Measurements from ENCODE around the gene GMPPA.

Gene GMPPA

GRCh38 chr2:219506802-219507526 is 8.3 kb downstream of the GMPPA start:
- no peak for DNase-seq

DNA sequence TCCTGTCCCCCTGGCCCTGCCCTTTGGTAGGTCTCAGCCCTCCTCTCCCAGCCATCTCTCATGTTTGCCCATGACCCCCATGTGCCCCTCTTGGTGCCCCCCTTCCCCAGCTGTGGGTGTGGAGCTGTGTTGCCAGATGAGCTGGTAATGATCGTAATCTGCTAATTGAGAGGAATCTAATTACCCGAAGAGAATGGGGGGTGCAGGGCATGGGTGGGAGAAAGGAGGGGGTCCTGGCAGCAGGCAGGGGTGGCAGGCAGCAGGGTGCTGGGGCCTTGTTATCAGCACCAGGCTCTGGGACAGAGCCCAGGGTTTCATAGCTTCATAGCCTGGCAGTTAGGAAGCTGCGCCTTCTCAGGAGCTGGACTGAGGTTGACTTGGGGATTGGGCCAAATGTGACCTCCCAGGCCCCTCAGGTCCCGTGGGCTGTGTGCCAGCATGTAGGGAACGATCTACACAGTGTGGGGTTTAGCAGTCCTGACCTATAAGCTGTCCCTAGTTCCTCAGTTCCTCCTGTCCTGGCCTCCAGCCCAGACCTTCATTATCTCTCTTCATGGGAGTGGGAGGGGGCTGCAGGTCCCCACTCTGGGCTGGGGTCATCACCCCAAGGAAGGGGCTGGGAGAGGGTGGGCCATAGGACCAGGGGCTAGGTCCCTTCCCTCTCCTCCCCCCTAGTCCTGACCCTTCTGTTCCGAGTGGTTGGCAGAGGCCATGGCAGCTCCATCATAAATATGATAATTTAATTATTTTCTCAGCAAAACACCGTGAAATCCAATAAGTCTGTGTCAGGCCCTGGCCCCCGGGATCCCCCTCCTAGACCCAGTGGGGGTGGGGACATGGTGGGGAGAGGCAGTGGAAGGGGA is 9.1 kb downstream of the GMPPA start:
- no peak for DNase-seq

GRCh38 chr2:219508444-219508734 is 9.7 kb downstream of the GMPPA start:
- DNase-seq = no peak

- DNase-seq = no peak
Observed at GRCh38 chr2:219508971-219509779, 10.5 kb downstream of the GMPPA start.

GRCh38 chr2:219509780-219510511 is 11.3 kb downstream of the GMPPA start:
- peak; percentile 35 to 41 for DNase-seq

DNA sequence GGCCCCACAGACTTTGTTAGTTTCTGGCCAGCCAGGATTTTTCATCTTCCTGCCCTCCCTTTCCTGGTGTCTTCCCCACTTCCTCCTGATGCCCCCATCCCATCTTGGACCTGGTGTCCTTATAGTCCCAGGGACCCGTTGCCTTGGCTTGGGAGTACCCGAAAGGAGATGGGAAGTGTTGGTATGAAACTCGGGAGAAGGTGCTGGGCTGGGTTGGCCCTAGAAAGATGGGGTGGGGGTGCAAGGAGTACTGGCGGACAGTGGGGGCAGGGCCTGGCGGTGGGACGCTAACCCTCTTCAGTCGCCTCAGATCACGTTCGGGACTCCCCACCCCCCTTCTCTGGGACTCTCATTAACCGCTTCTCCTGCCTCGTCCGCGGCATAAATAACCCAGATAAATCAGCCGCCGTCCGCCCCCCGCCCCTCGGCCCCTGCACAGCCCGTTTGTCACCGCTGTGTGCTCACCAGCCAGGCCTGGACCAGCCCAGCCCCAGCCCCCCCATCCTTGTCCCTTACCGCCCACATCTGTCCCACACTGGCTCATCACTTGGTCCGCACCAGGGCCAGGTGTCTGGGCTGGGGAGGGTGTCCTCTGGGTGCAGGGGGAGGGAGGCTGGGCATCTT is 11.9 kb downstream of the GMPPA start:
- DNase-seq = no peak

DNA sequence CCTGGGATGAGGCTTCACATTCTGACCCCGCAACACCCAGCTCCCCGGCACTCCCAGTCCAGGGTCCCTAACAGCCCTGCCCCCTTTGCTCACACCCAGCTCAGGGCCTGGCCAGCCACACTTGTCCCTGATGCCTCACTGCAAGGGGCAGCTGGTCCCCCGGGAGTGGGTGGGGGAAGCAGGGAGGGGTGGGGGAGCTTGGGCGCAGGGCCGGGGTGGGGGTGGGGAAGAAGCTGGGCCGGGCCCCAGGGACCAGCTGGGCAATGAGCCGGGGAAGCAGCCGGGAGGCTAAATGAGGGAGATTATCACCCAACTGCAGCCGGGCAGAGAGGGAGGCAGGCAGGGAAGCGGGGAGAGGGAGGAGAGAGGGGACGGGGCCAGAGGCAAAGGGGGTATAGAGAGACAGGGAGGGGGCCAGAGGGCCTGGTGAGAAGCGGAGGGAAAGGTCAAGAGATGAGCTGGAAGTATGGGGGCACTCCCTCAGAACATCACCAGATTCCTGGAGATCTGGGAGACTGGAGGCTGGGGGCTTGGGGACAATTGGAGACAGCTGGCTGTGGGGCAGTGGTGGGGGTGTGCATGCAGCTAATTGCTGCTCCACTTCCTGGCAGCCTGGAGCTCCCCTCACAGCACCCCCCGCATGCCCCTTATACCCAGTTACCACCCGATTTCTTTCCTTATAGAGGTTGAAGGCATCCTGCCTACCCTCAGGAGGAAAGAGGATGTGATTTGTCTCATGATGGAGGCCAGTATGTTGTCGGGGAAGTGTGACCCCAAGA is 13.0 kb downstream of the GMPPA start:
- no peak for DNase-seq

- DNase-seq = no peak
Observed at GRCh38 chr2:219512524-219513216, 14.0 kb downstream of the GMPPA start.

DNA sequence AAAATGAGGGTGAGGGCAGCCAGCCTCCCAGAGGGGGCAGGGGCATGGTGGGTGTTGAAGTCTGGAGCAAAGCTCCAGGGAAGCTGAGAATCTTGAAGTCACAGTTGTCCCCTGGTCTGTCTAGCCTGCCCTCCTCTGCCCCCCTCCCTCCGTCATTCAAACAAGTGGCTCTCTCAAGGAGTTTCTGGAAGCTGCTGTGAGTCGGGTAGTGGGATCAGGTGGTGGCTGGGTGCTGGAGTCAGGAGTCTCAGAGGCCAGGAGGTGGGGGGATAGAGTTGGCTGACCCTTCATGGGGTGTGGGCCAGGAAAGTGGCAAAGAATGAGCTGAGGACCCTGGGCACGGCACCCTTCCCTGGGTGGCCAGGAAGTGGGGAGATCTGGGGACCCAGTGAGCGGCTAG is 15.1 kb downstream of the GMPPA start:
- DNase-seq = no peak

DNA sequence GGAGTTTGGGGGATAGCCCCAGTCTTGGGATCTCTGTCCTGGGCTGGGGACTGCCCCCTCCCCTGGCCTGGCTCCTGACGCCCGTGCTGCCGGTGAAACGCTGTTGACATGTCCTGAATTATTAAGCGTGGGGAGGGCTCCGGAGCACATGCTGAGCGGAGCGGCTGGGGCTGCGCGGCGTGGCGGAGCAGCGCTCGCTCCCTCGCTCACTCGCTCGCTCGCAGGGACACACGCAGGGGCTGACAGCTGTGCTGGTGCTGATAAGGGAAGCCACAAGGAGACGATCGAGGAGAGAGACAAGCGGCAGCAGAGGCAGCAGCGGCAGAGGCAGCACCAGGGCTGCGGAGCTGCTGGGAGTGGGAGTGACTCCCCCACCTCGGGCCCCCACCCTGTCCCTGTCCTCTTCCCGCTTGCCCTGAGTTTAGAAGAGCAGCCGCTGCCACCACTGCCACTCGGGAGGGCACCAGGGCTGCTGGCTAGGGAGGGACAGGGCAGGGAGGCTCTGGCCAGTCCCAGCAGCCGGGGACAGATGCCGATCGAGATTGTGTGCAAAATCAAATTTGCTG is 15.6 kb downstream of the GMPPA start, which contains the start of gene ASIC4:
TSS of gene ASIC4 (plus strand) at position 287 of the 566 bp plus-strand sequence. CDS start at position 530, 243 bp downstream.
- no peak for DNase-seq

GRCh38 chr2:219514836-219515235 is 16.1 kb downstream of the GMPPA start:
- no peak for DNase-seq

DNA sequence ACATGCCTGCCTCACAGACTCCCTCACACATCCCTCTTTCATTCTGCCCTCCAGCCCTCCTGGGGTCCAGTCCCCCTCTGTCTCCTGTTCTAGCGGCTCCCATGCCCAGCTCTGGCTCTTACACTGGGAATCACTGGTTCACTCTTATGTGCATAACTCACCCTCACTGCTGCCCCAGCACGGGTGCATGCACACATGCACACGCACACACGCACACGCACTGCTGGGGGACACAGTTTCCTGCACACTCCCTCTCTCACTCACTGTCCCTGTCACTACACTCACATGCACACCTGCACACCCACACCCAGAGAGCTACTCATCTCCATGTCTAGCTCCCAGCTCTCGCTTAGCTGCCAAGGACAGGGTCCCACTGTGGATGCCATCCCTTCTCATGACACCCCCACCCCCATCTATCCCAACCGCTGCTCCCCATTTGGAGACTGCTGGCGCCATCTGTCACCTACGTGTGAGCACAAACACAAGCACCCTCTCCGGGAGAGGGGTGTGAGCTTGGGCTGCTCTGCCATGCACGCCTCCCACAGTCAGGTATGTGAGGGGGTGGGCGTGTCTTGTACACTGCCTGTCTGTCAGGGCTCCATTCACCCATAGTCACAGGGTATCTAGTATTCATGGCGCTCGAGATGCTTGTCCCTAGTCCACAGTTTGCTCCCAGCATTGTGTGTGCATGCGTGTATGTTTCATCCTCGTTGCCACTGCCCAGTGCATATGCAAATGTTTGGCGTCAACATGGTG is 17.4 kb downstream of the GMPPA start:
- DNase-seq = no peak

DNA sequence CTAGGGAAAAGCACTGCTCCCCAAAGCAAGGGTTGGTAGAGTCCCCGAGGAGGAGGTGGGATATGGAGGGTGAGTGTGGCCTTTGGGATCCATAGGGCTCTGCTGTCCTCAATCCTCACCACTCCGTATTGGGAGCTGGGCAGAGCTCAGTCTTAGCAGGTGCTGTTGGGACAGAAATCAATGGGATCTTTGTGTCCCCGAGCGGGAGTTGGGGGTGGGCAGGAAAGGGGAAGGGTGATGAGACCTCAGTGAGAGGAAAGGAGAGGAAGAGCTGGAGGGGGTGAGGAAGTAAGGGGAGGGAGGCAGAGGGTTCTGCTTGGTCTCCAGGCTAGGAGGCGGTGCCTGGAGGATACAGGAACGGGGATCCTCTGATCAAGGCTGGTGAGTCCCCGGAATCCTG is 18.2 kb downstream of the GMPPA start:
- no peak for DNase-seq

GRCh38 chr2:219517954-219518778 is 19.5 kb downstream of the GMPPA start:
- no peak for DNase-seq

DNA sequence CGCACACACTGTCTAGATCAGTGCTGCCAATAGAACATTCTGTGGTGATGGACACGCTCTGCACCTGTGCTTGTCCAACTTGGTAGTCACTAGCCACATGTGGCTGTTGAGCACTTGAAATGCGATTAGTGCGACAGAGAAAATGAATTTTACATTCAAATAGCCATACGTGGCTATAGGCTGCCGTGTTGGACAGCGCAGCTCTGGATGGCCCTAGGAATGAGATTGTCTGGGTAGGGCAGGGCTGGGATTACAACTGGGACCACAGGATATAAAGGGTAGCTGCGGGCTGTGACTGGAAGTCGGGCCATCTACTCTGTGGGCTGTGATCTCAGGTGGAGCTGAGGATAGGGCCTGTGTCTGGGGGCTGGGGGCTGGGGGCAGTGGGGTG is 20.8 kb downstream of the GMPPA start:
- DNase-seq = no peak

GRCh38 chr2:219520079-219520478 is 21.4 kb downstream of the GMPPA start:
- no peak for DNase-seq

DNA sequence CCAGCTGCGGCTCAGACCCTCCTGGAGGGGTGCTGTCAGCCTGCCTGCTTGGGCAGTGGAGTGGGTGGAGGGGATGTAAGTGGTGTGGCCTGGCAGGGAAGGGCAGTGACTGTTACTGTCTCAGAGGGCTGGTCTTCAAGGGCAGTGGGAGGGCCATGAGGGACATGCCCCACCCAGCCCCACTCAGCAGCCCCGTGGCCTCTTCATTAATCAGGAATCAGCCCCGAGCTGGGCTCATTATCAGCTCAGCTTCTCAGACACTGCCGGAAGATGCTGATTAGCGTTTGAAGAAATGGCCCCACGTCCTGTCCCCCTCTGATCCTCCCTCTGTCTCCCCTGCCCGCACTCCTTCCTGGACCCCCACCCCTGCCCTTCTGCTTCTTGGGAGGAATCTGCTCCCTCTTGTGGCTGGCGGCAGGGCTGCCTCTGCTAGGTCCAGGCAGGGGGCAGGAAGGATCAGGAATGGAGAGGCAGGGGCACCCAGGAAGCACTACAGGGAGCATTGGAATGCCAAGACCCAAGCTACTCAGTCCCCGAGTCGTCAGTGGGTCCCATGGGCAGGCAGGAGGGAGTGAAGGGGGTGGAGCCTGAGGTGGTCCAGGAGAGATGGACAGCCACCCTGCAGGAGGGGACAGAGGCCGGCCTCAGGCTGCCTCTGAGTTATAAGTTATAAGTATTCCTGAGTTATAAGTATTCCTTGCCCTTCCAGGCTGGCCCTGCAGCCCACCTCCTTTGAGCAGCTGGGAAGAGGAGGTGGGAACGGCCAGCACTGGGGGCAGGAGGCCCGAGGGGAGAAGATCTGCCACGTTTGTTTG is 22.6 kb downstream of the GMPPA start:
- DNase-seq = no peak

All from activated CD4-positive, alpha-beta T cell treated with anti-CD3 and anti-CD28 coated beads for 4 hours (primary cell).